Cardiac muscle cell (in vitro differentiated cells and primary cell): ENCODE results near the gene BHMT. TPM values are rescaled to one million over a fixed set of nuclear protein-coding genes. Genes with fewer than 3 reads are reported as not detected.

Experiments used
- DNase-seq, 2 donors: peaks; one replicate each; pipeline versions ENCODE4 v3.0.0 to v3.0.0-alpha.2; 2010 to 2017; ENCODE audit warnings: low read depth in 1 of 2, low spot score in 1 of 2
- H3K27ac ChIP-seq: fragments of 200-600 bp; sonication (generic); 2 replicates; pipeline ENCODE4 v1.5.1; 2016
- H3K27me3 ChIP-seq: fragments of 200-600 bp; sonication (generic); 2 replicates; pipeline ENCODE4 v1.6.0; 2016; ENCODE audit warnings: control low read depth
- H3K36me3 ChIP-seq: fragments of 200-600 bp; sonication (generic); 2 replicates; pipeline ENCODE4 v1.5.1; 2016; ENCODE audit warnings: control low read depth
- H3K4me1 ChIP-seq: fragments of 200-600 bp; sonication (generic); 2 replicates; pipeline ENCODE4 v1.8.1; 2017; ENCODE audit warnings: low read depth, mild to moderate bottlenecking, mixed run types
- H3K4me3 ChIP-seq: fragments of 200-600 bp; sonication (generic); 2 replicates; pipeline ENCODE4 v1.5.1; 2016; ENCODE audit warnings: mild to moderate bottlenecking
- H3K9me3 ChIP-seq: fragments of 200-600 bp; sonication (generic); 2 replicates; pipeline ENCODE4 v1.5.1; 2017; ENCODE audit warnings: low read depth, mild to moderate bottlenecking, control low read depth
- polyA plus RNA-seq: library from polyadenylated mRNA; unstranded; fragments of >200 nt; fragmentation: Nextera tagmentation; extraction: Ambion mirVana; gene quantifications from 2 replicates; pipeline ENCODE4 v1.2.1, GENCODE V29; 2016
- total RNA-seq: library from RNA; depleted of rRNA; stranded (reverse); fragments of >200 nt; gene quantifications from 2 replicates; pipeline ENCODE4 v1.2.3, GENCODE V29; 2016
- TF ChIP-seq, protein P1 (sequence below): IDR thresholded peaks from 2 replicates; pipeline ENCODE4 v1.5.1; 2012; ENCODE audit warnings: low read depth, mild to moderate bottlenecking, low read length

BHMT gene
- total and polyA plus RNA-seq, 2 experiments from 2014 or later, result 0.42 TPM; not detected in 1

DNA sequence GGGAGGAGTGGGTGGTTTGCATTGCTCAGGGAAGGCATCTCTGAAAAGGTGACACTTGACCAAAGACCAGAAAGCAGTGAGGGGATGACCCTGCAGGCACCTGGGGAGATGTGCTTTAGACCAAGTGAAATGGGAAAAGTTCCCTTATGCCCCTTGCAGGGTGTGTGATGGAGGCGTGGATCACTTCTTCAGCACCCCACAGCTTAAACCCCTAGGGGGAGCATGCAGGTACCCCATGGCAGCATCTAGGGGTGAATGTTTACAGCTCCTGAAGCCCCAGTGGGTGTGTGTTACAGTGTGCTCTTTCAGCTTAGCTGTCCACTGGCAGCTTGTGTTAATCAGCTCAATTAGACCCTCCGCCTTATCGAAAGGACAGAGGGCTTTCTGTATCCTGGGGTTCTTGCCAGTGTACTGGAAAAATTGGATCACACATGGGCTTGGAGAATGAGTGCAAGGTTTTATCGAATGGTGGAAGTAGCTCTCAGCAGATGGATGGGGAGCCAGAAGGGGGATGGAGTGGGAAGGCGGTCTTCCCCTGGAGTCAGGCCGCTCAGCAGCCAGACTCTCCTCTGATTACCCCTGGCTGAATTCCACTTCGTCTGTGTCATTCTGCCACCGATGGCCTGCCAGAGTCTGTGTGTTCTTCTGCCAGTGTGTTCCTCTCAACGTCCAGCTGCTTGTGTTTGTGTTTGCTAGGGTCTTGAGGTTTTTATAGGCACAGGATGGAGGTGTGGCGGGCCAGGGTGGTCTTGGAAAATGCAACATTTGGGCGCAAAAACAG is 35.8 kb upstream of the BHMT start:
- Histone ChIP-seq H3K36me3 (no peaks in the 10 kb centered on the region), H3K4me3 (no peak overlapping the region), H3K27ac (no peak overlapping the region), H3K9me3 (no peaks in the 10 kb centered on the region), H3K4me1 (no peaks in the 10 kb centered on the region), H3K27me3 (no peaks in the 10 kb centered on the region)
- TF ChIP-seq, protein P1, sequence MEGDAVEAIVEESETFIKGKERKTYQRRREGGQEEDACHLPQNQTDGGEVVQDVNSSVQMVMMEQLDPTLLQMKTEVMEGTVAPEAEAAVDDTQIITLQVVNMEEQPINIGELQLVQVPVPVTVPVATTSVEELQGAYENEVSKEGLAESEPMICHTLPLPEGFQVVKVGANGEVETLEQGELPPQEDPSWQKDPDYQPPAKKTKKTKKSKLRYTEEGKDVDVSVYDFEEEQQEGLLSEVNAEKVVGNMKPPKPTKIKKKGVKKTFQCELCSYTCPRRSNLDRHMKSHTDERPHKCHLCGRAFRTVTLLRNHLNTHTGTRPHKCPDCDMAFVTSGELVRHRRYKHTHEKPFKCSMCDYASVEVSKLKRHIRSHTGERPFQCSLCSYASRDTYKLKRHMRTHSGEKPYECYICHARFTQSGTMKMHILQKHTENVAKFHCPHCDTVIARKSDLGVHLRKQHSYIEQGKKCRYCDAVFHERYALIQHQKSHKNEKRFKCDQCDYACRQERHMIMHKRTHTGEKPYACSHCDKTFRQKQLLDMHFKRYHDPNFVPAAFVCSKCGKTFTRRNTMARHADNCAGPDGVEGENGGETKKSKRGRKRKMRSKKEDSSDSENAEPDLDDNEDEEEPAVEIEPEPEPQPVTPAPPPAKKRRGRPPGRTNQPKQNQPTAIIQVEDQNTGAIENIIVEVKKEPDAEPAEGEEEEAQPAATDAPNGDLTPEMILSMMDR, result no peak
- DNase-seq, result no peak

DNA sequence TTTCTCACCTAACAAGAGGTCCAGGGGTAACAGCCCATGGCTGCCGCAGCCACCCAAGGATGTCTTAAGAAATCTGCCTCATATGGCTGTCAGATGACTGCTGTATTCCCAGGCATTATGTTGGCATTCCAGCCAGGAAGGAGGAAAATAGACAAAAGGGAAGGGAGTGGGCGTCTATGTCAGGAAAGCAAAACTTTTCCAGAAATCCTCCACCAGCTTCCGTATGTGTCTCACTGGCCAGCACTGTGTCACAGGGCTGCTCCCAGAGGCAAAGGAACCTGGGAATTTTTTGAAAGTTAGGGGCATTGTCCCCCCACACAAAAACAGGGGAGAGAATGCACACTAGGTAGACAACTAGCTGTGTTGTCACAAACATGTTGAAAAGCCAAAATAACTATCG is 34.8 kb upstream of the BHMT start:
- Histone ChIP-seq H3K9me3 (no peaks in the 10 kb centered on the region), H3K27me3 (no peaks in the 10 kb centered on the region), H3K36me3 (no peaks in the 10 kb centered on the region), H3K4me1 (no peaks in the 10 kb centered on the region), H3K4me3 (no peak overlapping the region), H3K27ac (no peak overlapping the region)
- TF ChIP-seq, protein P1, result no peak
- no peak for DNase-seq

DNA sequence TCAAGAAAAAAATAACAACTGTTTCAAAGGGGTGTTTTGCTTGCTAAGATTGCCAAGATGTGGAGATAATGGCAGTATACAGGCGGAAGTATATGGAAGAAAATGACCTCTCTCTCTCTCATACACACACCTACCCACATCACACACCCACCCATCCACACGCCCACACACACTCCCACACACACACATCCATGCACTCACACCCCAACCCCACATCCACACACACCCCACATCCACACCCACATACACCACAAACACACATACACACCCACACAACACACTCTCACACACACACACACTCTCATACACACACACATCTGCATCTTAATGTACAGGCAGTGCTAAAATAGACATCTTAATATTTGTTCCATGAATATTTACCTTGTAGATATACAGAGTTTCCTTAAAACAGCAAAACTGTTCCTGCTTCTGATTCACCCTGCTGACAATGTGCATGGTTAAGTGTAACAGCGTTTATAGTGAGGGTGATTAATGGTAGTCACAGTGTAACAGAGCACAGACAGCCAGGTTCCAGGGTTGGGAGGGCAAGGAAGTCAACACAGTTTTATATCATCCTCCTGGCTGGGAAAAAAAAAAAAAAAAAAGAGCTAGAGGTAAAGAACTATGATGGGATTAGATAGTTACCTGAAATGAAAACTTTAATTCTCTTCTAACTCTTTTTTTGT is 33.8 kb upstream of the BHMT start:
- no peaks in the 10 kb centered on the region for H3K27me3 ChIP-seq
- H3K9me3 ChIP-seq, result no peaks in the 10 kb centered on the region
- no peak overlapping the region for H3K4me3 ChIP-seq
- DNase-seq, result no peak
- H3K4me1 ChIP-seq, result no peaks in the 10 kb centered on the region
- H3K36me3 ChIP-seq, result no peaks in the 10 kb centered on the region
- TF ChIP-seq, protein P1, result no peak
- H3K27ac ChIP-seq, result no peak overlapping the region

DNA sequence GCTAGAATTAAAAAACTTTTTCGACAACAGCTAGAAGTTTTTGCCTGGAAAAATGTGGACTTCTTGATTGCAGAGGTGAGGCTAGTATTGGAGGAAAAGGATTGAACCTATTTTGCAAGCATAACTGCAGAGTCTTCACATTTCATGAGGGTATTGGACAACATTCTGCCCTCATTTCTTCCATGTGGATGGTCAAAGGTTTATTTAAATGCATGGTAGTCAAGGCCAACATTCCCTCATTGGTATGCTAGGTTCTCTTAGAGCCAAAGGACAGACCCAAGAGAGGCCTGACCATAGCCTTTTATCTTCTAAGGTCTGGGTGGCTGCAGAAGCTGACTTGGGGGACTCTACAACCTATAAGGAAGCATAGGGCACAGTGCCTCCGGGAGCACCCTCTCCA is 30.8 kb upstream of the BHMT start:
- no peak for DNase-seq
- TF ChIP-seq, protein P1, result no peak
- Histone ChIP-seq H3K4me1 (no peaks in the 10 kb centered on the region), H3K36me3 (no peaks in the 10 kb centered on the region), H3K27me3 (no peaks in the 10 kb centered on the region), H3K4me3 (no peak overlapping the region), H3K9me3 (no peaks in the 10 kb centered on the region), H3K27ac (no peak overlapping the region)

DNA sequence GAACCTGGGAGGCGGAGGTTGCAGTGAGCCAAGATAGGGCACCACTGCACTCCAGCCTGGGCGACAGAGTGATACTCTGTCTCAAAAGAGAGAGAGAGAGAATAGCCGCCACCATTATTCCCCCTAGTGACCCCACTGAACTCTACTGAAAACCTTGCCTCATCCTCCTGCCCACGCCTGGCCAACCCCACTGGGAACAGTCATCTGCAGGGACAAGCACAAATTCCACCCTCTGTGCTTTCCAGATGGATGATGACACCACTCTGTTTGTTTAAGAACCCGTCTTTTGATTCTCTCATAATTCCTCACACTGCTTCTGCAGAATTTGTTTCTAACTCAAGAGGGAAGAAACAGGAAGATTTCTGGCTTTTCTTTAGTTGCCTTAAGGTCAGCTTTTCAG is 29.8 kb upstream of the BHMT start:
- no peak for DNase-seq
- H3K9me3 ChIP-seq, result no peaks in the 10 kb centered on the region
- H3K4me3 ChIP-seq, result no peak overlapping the region
- H3K27ac ChIP-seq, result no peak overlapping the region
- no peaks in the 10 kb centered on the region for H3K4me1 ChIP-seq
- TF ChIP-seq, protein P1, result no peak
- no peaks in the 10 kb centered on the region for H3K36me3 ChIP-seq
- H3K27me3 ChIP-seq, result no peaks in the 10 kb centered on the region
